Activated effector memory CD4-positive, alpha-beta T cell treated with Interleukin-2 at 50 U/mL for 16 hours (primary cell): Measurements from ENCODE around the gene ATP6V1C2.
"Not testable (repeated sequence)": the region's sequence is repeated elsewhere in the genome, so short reads cannot be mapped to it uniquely, and the experiment has no call there.

Experiments
- DNase-seq: peaks from one replicate; pipeline ENCODE4 v3.0.0-alpha.2; 2020

ATP6V1C2 gene

GRCh38 chr2:10771786-10772185, 50.4 kb downstream of the ATP6V1C2 start:
- no peak for DNase-seq

DNA sequence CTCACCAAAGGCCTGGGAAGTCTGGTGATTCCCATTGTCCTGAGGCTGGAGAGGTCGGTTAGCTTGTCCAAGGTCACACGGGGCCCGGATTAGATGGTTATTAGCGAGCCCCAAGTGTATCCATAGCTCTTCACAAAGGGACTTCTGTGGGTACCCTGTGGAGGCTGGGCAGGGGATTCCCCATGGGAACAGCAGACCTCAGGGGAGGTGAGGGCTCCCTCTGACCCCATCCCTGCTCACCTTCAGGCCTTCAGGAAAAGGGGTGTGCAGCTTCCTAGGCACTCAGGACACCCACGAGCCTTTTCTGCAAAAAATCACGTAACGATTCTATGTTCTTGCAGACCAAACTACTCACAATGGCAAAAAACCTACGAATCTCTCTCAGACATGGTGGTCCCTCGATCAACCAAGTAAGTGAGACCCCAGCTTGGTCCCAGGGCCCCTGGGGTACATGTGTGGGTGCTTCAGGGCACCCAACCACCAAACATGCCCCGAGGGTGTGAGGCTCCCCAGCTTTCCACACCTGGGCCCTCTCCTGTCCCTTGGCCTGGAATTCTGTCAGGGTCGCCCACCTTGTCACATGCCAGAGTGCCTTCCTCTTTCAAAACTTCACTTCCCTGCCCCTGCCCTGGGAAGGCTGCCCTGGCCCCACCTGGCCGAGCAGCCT, 50.9 kb downstream of the ATP6V1C2 start:
- DNase-seq, result no peak

- DNase-seq, result no peak
Observed at GRCh38 chr2:10772868-10773215, 51.4 kb downstream of the ATP6V1C2 start.

GRCh38 chr2:10773821-10774341, 52.5 kb downstream of the ATP6V1C2 start:
- DNase-seq, result no peak

DNA sequence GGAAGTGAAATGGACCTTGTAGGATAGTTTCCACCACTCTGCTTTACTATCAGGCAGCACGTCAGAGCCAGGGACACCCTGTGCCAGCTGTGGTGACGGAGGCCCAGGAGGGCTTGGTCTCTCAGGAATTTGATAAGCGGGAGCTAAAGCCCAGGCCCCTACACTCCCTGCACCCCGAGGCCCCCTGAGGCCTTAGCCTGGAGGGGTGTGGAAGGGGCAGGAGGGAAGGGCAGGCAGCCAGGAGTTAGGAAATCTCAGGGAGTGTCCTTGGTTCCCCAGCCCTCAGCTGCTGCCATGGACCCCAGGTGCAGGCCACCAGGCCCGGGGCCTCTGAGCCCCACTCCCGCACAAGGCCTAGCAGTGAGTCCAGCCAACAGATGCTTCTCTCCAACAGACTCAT, 53.0 kb downstream of the ATP6V1C2 start:
- no peak for DNase-seq

- no peak for DNase-seq
Observed at GRCh38 chr2:10775021-10775780, 53.8 kb downstream of the ATP6V1C2 start.

GRCh38 chr2:10775831-10776230, 54.4 kb downstream of the ATP6V1C2 start:
- no peak for DNase-seq

- no peak for DNase-seq
Observed at GRCh38 chr2:10776231-10776977, 55.0 kb downstream of the ATP6V1C2 start.

DNA sequence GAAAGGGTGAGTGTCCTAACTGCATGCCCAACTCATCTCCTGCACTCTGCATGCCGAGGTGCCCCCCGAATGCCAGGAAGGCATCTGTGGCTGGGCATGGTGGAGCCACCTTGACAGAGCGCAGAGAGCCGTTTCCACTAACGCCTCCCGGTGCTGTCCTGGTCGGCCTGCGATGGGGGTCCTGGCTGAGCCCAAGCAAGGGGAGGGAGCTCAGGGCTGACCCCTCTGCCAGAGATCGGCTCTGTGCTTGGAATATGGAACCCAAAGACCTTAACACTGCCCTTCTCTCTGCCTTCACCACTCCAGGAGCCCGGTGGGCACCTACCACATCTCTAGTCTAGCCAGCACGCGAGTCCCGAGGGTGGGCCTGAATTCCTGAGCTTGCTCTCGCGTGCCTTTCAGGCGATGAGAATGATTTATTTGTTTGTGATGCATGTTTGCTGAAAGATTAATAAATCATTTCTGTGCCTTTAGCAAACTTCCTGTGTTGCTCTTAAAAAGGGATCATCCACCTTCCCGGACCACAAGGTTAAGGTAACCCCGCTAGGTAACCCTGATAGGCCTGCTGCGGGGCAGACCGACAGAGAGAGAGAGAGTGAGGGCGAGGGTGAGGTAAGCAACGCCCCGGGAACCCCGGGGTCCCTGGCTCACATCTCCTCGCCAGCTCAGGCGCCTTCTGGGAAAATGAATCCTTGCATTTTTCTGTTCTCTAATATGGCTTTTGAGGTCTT, 55.8 kb downstream of the ATP6V1C2 start:
- DNase-seq, result no peak

DNA sequence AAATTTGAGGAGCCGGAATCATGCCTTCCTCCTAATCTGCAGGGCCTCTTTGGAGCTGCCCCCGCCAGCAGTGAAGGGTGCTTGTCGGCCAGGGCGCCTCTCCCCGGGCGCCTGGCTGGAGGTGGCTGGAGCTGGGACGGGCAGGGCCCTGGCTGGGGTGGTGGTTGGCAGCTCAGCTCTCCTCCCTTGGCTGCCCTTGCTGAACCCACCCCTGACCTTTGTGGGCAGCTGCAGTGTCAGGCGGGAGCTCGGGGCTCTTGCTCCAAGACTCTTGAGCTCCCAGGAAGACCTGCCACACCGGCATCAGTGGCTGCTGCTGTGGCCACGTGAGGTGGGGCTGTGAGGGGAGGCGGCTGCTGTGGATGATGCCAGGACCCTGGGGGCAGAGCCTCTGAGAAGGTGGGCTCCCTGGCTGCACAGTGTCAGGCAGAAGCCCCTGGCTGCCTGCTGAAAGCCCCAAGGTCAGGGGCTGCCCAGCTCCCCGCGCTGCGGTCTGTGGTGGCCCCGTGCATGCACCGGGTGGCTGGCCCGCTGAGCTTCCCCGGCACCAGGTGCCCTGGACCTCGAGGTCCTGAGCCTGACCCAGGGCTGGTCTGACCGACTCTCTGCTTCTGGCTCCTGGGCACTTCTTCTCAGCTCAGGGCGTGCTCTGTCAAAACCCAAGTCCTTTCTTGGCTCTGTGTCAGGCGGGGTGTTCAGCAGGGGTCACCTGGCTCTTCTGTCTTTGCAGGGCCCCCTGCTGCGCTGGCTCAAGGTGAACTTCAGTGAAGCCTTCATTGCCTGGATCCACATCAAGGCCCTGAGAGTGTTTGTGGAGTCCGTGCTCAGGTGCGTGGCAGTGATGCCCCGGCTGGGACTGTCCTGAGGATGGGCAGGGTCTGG, 56.7 kb downstream of the ATP6V1C2 start:
- no peak for DNase-seq

GRCh38 chr2:10778724-10779115, 57.3 kb downstream of the ATP6V1C2 start:
- DNase-seq, result no peak

DNA sequence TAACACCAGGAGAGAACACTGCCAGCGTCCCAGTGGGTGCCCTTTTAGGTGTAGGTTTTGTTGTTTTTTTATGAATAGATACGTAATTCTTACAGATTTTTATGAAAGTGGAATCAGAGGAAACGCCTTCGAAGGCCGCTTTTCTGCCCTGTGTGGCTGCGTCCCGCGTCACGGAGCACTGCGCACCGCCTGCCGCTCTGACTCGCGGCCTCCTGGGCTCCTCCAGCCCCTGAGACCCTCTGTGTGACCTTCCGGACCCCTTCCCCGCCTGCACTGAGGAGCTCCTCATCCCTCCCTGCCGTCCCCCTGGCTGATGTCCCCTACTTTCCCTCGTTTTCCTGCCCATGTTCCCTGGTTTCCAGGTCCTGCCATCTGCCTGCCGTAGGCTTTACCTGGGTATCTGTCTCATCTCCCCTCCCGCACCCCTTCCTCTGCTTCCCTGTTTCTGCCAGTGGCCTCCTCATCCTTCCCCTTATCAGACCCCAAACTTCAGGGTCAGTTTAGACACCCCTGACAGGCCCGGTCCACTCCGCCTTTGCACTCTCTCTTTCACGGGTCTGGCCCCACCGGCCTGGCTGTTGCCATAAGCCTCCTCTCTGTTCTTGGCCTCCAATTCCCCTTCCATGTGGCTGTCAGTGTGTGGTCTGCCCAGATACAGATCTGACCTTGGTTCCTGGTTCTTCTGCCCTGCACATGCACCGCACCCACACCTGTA, 58.5 kb downstream of the ATP6V1C2 start:
- DNase-seq, result no peak

- no peak for DNase-seq
Observed at GRCh38 chr2:10780491-10780820, 59.0 kb downstream of the ATP6V1C2 start.

DNA sequence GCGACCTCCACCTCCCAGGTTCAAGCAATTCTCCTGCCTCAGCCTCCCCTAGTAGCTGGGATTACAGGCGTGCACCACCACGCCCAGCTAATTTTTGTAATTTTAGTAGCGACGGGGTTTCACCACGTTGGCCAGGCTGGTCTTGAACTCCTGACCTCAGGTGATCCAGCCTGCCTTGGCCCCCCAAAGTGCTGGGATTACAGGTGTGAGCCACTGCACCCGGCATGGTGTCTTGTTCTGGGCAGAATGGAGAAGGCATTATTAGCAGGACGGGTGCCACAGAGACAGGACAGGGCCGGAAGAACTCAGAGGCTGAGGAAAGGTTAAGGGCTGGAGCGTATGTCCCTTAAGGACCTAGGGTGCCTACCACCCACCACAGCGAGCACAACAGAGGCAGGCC, 59.4 kb downstream of the ATP6V1C2 start:
- DNase-seq, result not testable (repeated sequence)

DNA sequence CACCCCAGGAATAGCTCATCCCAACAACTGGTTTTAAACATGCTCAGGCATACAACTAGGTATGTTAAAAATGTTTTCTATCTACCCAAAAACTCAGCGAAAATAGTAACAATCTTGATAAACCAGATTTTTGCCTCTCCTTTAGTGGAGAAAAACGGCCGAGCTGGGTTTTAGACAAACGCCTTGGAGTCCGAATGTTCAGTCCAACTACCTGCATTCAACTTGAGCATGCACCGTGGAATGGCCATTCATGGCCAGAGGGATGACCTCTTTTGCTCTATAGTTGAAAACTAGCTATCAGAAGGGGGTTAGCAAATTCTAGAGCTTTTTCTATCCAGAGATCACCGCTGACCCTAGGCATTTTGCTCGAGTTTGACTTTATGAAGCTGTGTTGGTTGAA, 60.3 kb downstream of the ATP6V1C2 start:
- no peak for DNase-seq

GRCh38 chr2:10783421-10783820, 62.0 kb downstream of the ATP6V1C2 start:
- no peak for DNase-seq

GRCh38 chr2:10784719-10785118, 63.3 kb downstream of the ATP6V1C2 start:
- DNase-seq, result no peak

GRCh38 chr2:10785260-10785659, 63.8 kb downstream of the ATP6V1C2 start:
- no peak for DNase-seq

GRCh38 chr2:10786240-10786982, 65.0 kb downstream of the ATP6V1C2 start:
- no peak for DNase-seq

- no peak for DNase-seq
Observed at GRCh38 chr2:10787176-10787968, 65.9 kb downstream of the ATP6V1C2 start.
